Panc1 (cell line): ENCODE results near the gene UBASH3A.

Experiments used
- CTCF ChIP-seq: fragments of 450-650 bp; IDR thresholded peaks from 2 replicates; pipeline ENCODE4 v1.5.1; 2017; ENCODE audit warnings: mild to moderate bottlenecking
- POLR2AphosphoS5 ChIP-seq: IDR thresholded peaks from 2 replicates; pipeline ENCODE4 v1.6.1; 2012; ENCODE audit warnings: mild to moderate bottlenecking, low read depth, low read length, moderate library complexity
- REST ChIP-seq, 2 experiments: IDR thresholded peaks; 2 replicates each; pipeline ENCODE4 v1.6.1; 2011 to 2012; ENCODE audit warnings: low read depth in 2 of 2, control low read depth in 1 of 2, low read length in 1 of 2, mild to moderate bottlenecking in 1 of 2, moderate library complexity in 1 of 2; ENCODE audit not compliant: insufficient read depth in 1 of 2

DNA sequence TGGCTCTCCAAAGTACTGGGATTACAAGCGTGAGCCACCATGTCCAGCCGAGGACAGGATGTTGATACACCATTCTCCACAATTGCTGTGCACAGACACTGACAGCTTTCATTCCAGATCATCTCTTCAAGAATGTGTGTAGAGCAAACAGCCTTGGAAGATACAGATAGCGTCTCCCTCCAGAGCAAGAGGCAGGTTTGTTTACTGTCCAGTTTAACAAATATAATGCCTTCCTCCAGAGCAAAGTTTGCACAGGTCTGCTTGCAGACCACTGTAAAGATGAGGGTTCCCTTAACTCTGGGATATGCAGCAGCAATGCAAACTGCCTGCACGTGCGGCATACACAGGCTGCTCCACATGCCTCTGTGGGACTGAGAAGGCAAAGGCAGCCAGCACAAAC is 12.4 kb upstream of the UBASH3A start:
- TF ChIP-seq CTCF (no peak), REST (IDR thresholded peaks at IDR 0.05; ENCODE audit: insufficient read depth in 1 of 2, low read depth in 2 of 2, low read length in 1 of 2) (no peak), POLR2AphosphoS5 (no peak)
